HG03045 (cell line): Measurements from ENCODE around the gene BICRA.
"Not testable (repeated sequence)": the region's sequence is repeated elsewhere in the genome, so short reads cannot be mapped to it uniquely, and the experiment has no call there.

Experiments
- ATAC-seq: cut with Tn5 transposase; IDR thresholded peaks from one replicate; pipeline ENCODE4 v1.9.1; 2021; ENCODE audit warnings: mild to moderate bottlenecking, moderate library complexity; ENCODE audit not compliant: unreplicated experiment

The BICRA gene

DNA sequence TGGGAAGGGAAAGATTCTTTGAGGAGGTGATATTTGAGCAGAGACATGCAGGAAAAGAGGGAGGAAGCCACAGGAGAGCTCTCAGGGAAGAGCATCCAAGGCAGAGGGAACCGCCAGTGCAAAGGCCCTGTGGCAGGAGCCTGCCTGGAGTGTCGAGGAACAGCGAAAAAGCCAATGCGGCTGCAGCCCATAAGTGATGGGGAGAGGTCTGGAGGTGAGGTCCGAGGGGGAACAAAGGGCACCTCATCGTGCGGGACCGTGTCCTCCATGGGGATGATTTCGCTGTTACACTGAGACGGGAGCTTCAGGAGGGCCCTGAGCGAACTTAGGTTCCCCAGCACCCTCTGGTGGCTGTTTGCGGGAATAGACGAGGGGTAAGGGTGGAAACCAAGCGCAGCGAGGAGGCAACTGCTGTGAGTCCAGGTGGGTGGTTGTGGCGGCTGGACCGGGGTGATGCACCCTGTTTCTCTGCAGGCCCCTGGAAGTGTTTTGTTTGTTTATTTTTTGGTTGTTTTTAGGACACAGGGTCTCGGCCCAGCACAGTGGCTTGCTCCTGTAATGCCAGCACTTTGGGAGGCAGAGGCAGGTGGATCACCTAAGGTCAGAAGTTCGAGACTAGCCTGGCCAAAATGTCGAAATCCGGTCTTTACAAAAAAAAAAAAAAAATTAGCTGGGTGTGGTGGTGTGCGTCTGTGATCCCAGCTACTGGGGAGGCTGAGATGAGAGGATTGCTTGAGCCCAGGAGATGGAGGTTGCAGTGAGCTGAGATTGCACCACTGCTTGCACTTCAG is 98.4 kb downstream of the BICRA start:
- no peak for ATAC-seq

GRCh38 chr19:47711652-47712242 is 102.8 kb downstream of the BICRA start:
- no peak for ATAC-seq

DNA sequence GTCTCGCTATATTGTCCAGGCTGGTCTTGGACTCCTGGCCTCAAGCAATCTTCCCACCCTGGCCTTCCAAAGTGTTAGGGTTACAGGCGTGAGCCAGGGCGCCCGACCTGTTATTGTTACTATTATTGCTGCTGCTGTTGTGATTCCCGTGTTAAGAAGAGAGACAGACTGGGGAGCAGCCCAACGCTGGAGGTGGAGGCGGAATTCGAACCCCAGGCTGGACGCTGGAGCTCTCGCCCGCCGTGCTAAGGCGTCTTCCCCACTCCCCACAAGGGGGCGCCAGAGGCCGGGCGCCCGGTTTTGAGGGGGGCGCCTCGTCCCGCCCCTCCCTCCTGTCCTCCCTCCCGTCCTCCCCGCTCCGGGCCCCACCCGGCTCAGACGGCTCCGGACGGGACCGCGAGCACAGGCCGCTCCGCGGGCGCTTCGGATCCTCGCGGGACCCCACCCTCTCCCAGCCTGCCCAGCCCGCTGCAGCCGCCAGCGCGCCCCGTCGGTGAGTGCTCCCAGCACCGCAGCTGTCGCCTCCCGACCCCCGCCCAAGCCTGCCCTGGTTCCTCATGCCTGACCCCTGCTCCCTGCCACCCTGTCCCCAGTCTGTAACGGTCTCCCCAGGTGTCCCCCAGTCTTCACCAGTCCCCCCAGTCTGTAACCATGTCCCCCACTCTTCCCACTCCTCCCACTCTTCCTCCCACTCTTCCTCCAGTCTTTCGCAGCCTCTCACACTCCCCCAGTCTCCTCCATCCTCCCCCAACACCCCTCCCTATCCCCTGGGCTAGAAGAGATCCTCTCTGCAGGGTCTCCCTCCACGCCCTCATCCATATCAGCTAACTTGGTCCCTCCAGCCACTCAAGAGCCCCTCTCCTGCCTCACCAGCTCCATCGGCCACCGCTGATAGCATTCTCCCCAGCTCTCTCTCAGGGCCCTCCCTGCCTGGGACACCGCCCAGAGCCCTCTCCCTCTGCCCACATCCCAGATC is 104.4 kb downstream of the BICRA start, which contains the start of gene EHD2:
EHD2 (plus strand) TSS at position 377 of the 976 bp plus-strand sequence. CDS start 3,191 bp downstream, outside the sequence.
- ATAC-seq: no peak

GRCh38 chr19:47714339-47714738 is 105.4 kb downstream of the BICRA start:
- ATAC-seq: no peak

DNA sequence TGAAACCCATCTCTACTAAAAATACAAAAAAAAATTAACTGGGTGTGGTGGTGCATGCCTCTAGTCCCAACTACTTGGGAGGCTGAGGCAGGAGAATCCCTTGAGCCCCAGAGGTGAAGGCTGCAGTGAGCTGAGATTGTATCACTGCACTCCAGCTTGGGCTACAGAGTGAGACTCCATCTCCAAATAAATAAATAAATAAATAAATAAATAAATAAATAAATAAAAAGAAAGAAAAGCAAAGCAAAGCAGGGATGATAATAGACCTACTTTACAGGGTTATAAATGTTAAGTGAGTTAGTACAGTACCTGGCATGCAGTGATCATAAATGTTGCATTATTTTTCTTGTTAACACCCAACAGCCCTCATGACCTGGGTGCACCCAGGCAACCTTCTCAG is 105.9 kb downstream of the BICRA start:
- ATAC-seq: not testable (repeated sequence)

DNA sequence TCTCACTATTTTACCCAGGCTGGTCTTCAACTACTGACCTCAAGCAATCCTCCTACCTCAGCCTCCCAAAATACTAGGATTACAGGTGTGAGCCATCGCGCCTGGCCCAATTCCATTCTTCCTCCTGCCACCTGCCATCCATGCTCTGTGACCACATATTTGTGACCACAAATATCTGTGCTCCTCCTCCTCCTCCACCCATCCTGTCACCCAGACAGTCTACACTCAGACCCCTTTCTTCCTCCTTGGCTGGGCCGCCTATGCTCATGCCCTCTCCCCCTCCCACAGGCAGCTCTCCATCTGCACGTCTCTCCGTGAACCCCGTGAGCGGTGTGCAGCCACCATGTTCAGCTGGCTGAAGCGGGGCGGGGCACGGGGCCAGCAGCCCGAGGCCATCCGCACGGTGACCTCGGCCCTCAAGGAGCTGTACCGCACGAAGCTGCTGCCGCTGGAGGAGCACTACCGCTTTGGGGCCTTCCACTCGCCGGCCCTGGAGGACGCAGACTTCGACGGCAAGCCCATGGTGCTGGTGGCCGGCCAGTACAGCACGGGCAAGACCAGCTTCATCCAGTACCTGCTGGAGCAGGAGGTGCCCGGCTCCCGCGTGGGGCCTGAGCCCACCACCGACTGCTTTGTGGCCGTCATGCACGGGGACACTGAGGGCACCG is 107.5 kb downstream of the BICRA start:
- ATAC-seq: no peak

- ATAC-seq: not testable (repeated sequence)
Measured at GRCh38 chr19:47718415-47719046, 109.6 kb downstream of the BICRA start.

DNA sequence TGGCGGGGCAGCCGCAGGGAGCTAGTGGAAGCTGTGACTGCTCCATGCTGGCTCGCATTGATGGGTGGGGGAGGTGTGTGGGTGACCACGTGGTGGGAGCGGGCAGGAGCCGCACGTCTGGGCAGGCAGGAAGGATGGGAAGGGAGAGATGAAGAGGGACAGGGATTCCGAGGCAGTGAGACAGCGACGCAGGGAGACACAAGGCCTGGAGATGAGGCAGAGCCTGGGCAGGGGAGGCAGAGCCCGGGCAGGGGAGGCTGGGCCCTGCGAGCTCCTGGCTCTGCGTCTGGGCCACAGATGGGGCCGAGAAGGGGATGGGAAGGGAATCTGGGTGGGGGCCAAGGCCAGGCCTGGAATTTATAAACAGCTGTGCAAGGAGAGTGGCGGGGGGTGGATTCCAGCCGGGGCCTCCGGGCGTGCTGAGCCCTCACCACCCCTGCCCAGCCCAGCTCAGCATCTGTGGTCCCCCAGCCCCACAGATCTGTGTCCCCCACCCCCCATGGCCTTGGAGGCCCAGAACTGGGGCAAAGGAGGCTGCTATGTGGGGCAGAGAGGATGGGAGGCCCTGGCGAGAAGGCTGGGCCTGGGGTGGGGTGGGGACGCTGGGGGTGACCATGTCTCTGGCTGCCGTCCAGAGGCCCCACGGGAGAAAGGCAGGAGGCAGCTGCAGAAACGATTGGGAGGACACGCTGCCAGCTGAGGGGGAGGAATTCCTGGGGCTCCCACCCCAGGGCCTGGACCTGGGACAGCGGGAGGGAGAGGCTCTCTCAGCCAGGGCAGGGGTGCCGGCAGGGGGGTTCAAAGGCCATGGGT is 110.3 kb downstream of the BICRA start:
- no peak for ATAC-seq

DNA sequence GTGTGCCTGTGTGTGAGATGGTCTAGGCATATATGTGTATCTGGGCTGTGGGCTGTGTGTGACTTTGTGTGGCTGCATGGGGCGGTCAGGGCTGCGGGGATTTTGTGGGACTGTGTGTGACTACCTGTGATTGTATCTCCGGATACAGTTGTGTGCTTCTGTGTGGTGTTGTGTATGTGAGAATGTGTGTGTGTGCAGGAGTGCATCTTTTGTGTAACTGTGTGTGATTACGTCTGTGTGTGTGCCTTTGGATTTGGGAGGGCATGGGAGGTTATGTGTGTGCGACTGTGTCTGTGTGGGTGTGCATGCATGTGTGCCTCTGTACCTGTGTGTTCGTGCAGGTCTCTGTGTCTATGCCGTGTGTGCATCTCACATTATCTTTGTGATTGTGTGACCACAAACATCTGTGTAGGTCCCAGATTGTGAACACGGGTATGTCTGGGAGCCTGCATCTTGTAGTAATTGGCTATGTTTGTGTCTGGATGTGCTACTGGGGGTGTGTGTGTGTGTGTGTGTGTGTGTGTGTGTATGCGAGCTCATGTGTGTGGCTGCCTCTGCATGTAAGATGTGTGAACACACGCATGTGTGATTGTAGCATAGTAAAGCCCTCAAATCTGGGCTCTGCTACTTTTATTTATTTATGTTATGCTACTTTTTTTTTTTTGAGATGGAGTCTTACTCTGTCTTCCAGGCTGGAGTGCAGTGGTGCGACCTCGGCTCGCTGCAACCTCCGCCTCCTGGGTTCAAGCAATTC is 111.9 kb downstream of the BICRA start:
- no peak for ATAC-seq

DNA sequence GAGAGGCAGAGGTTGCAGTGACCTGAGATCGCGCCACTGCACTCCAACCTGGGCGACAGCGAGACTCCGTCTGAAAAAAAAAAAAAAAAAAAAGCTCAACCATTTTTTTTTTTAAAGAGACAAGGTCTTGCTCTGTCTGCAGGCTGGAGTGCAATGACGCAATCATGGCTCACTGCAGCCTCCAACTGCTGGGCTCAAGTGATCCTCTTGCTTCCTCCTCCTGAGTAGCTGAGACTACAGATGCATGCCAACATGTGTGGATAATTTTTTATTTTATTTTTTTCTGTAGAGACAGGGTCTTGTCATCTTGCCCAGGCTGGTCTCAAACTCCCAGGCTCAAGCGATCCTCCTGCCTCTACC is 114.6 kb downstream of the BICRA start:
- no peak for ATAC-seq

DNA sequence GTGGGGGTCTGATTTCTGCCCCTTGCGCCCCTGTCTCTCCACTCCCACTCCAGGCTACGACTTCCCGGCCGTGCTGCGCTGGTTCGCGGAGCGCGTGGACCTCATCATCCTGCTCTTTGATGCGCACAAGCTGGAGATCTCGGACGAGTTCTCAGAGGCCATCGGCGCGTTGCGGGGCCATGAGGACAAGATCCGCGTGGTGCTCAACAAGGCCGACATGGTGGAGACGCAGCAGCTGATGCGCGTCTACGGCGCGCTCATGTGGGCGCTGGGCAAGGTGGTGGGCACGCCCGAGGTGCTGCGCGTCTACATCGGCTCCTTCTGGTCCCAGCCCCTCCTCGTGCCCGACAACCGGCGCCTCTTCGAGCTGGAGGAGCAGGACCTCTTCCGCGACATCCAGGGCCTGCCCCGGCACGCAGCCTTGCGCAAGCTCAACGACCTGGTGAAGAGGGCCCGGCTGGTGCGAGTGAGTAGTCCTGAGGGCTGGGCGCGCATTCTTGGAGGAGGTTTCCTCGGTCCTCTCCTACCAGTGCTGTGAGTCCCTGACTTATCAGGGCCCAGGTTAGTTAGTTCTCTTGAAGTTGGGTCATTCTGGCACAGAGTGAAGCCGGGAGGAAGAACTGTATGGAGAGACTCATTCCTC is 116.9 kb downstream of the BICRA start:
- no peak for ATAC-seq

GRCh38 chr19:47726467-47726866 is 117.5 kb downstream of the BICRA start:
- no peak for ATAC-seq

- ATAC-seq: not testable (repeated sequence)
Measured at GRCh38 chr19:47728295-47728694, 119.4 kb downstream of the BICRA start.

DNA sequence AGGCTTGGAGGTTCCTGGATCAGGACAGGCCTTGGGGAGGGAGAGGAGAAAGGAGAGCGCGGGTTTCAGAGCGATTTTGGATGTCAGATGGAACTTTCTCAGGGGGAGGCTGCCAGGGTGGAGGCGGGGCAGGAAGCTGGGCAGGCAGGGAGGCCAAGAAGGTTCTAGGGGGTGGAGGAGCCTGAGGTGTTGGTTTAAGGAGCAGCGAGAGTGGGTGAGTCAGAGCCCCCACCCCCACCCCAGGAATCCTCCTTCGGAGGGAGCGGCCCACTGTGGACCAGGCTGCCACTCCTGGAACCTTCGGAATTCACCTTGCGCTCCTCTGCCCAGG is 120.5 kb downstream of the BICRA start:
- ATAC-seq: no peak

DNA sequence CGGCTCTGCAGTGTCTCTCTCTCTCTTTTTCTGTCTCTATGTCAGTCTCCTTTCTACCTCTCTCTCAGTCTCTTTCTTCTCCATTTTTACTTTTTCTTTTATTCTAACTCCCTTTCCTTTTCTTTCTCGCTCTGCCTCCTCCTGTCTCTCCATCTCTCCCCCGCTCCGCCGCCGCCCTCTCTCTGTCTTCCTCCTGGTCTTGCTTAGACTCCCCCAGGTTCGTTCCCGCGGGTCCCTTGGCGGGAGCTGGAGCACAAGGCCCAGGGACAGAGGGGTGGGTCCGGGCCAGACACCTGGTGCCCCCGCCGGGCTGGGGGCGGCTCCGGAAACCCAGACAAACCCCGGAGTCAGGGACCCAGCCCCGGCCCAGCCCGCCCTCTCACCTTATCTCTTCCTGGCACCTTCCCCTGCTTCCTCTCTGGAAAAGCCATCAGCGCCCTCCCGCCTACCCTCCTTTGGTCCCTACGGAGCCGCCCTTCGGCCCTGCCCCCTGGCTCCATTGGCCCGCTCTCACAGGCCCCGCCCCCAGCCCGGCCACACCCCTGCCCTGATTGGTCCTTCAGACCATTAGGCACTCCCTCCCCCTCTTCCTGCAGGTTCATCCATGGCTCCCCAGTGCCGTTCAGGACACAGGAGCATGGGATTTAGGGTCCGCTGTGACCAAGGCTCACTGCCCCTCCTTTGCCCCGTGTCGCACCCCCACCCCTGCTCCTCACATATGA is 121.0 kb downstream of the BICRA start:
- ATAC-seq: no peak

GRCh38 chr19:47730521-47730889 is 121.6 kb downstream of the BICRA start:
- ATAC-seq: no peak

DNA sequence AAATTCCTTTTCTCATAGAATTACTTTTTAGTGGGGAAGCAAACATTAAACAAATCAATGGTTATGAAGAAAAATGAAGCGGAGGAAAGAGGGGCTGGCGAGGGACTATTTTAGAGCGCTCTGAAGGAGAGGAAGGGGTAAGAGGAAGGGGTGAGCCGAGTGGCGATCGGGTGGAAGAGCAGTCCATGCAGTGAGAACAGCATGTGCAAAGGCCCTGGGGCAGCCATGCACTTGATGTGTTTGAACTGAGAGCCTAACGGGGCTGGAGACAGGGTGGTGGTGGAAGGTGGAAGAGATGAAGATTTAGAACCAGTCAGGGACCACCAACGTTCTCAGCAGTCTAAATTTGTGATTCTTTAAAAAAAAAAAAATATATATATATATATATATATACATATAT is 122.0 kb downstream of the BICRA start:
- ATAC-seq: no peak

GRCh38 chr19:47735131-47735530 is 126.2 kb downstream of the BICRA start:
- ATAC-seq: no peak
